HEK293T (cell line): ENCODE measurements around the gene LRRC73.

ENCODE experiments used
- CTCF ChIA-PET: fragments of 350-600 bp; formaldehyde crosslinking; extraction: SDS; loops from one replicate; lab custom pipeline; 2021; ENCODE audit warnings: antibody characterized with exemption, inconsistent platforms; lab: Yijun Ruan, JAX
- POLR2A ChIA-PET: fragments of 350-600 bp; formaldehyde crosslinking; extraction: SDS; loops from one replicate; lab custom pipeline; 2020; ENCODE audit warnings: antibody characterized with exemption, inconsistent platforms; lab: Yijun Ruan, JAX
- DNase-seq: peaks from one replicate; pipeline ENCODE4 v3.0.0; 2012; ENCODE audit warnings: mixed read lengths; ENCODE audit errors: extremely low spot score
- ARNT ChIP-seq: fragments of 450-650 bp; IDR thresholded peaks from 2 replicates; pipeline ENCODE4 v1.6.1; 2017; ENCODE audit warnings: mild to moderate bottlenecking
- BHLHE40 ChIP-seq: fragments of 450-650 bp; IDR thresholded peaks from 2 replicates; pipeline ENCODE4 v1.6.1; 2016; ENCODE audit warnings: mild to moderate bottlenecking, moderate library complexity, borderline replicate concordance
- CTBP1 ChIP-seq: fragments of 450-650 bp; IDR thresholded peaks from 2 replicates; pipeline ENCODE4 v1.6.1; 2016; ENCODE audit warnings: borderline replicate concordance
- ELF4 ChIP-seq: fragments of 450-650 bp; IDR thresholded peaks from 2 replicates; pipeline ENCODE4 v1.6.1; 2017; ENCODE audit warnings: antibody characterized with exemption
- FOXA1 ChIP-seq: fragments of 450-650 bp; IDR thresholded peaks from 2 replicates; pipeline ENCODE4 v1.6.1; 2016; ENCODE audit warnings: mild to moderate bottlenecking
- FOXK2 ChIP-seq: fragments of 450-650 bp; IDR thresholded peaks from 2 replicates; pipeline ENCODE4 v1.6.1; 2016; ENCODE audit warnings: mild to moderate bottlenecking
- HDGF ChIP-seq: fragments of 450-650 bp; IDR thresholded peaks from 2 replicates; pipeline ENCODE4 v1.6.1; 2017; ENCODE audit warnings: antibody characterized with exemption, borderline replicate concordance
- L3MBTL2 ChIP-seq: fragments of 450-650 bp; conservative IDR thresholded peaks from 2 replicates; pipeline ENCODE4 v1.6.1; 2016; ENCODE audit warnings: mild to moderate bottlenecking
- LEF1 ChIP-seq: fragments of 450-650 bp; IDR thresholded peaks from 2 replicates; pipeline ENCODE4 v1.6.1; 2017; ENCODE audit warnings: mild to moderate bottlenecking, borderline replicate concordance
- NFRKB ChIP-seq: fragments of 450-650 bp; IDR thresholded peaks from 2 replicates; pipeline ENCODE4 v1.6.1; 2016; ENCODE audit warnings: mild to moderate bottlenecking, moderate library complexity
- SP1 ChIP-seq: fragments of 450-650 bp; IDR thresholded peaks from 2 replicates; pipeline ENCODE4 v1.6.1; 2017
- SUZ12 ChIP-seq: fragments of 450-650 bp; IDR thresholded peaks from 2 replicates; pipeline ENCODE4 v1.6.1; 2016; ENCODE audit warnings: mild to moderate bottlenecking
- TARDBP ChIP-seq: fragments of 450-650 bp; IDR thresholded peaks from 2 replicates; pipeline ENCODE4 v1.6.1; 2016
- ZNF384 ChIP-seq: fragments of 450-650 bp; IDR thresholded peaks from 2 replicates; pipeline ENCODE4 v1.6.1; 2016
- TF ChIP-seq, protein P1 (sequence below): fragments of 450-650 bp; IDR thresholded peaks from 2 replicates; pipeline ENCODE4 v1.6.1; 2016

LRRC73 gene

DNA sequence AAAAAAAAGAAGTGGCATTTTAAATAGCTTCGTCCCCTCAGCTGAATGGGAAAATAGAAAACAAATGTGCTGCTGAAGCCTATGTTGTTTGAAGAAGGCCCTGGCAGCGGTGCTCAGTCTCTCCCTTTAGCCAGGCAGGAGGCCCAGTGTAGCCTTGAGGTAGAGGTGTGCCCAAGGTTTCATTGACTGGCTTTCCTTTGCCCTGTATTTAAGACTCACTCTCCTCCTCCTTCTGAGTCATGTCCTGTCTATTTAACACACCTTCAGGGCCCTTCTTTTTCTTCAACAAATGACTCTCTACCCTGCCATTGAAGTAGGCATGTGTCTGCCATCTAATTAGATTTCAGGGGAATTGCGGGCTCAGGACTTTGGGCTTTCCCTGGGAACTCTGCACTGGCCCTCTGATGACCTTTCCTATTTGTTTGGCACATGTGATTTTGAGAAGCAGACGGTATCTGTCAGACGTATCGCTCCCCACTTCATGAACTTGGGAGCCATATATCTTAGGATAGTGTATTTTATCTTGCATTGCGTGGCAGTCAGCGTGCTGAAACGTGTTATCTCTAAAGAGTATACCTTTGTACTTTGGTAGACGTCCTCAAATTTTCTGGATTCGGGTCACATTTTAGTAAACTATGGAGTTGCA, 28.4 kb downstream of the LRRC73 start:
- DNase-seq = no peak
- POLR2A ChIA-PET = no interaction called here
- CTCF ChIA-PET = no interaction called here

GRCh38 chr6:43481075-43481474, 29.1 kb downstream of the LRRC73 start:
- ChIA-PET POLR2A (no interaction called here), CTCF (no interaction called here)
- no peak for DNase-seq
- TF ChIP-seq, protein P1, sequence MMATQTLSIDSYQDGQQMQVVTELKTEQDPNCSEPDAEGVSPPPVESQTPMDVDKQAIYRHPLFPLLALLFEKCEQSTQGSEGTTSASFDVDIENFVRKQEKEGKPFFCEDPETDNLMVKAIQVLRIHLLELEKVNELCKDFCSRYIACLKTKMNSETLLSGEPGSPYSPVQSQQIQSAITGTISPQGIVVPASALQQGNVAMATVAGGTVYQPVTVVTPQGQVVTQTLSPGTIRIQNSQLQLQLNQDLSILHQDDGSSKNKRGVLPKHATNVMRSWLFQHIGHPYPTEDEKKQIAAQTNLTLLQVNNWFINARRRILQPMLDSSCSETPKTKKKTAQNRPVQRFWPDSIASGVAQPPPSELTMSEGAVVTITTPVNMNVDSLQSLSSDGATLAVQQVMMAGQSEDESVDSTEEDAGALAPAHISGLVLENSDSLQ = peak; percentile 60
- no peak for TF ChIP-seq ARNT

More for the DNA sequence above, 28.4 kb downstream of the LRRC73 start:
- no peak for TF ChIP-seq SUZ12
- no peak for TF ChIP-seq ELF4
- no peak for TF ChIP-seq ZNF384

GRCh38 chr6:43478008-43478372, 32.2 kb downstream of the LRRC73 start:
- no peak for TF ChIP-seq SUZ12
- no peak for TF ChIP-seq ARNT
- no peak for TF ChIP-seq TARDBP
- TF ChIP-seq ELF4 = no peak
- TF ChIP-seq, protein P1 = no peak
- no peak for TF ChIP-seq ZNF384
- no peak for TF ChIP-seq SP1
- TF ChIP-seq HDGF = no peak
- no peak for TF ChIP-seq LEF1
- TF ChIP-seq BHLHE40 = no peak
- no peak for TF ChIP-seq FOXK2
- TF ChIP-seq NFRKB = no peak
- DNase-seq = no peak
- POLR2A ChIA-PET = interaction anchor here (0.6 to 1.8 kb wide), 17 partner anchors 9 to 439 kb away, joined by 3 to 18 read pairs (median 4); partner anchors contain the start of genes ABCC10, CUL7, DLK2 and LRRC73
- CTCF ChIA-PET = interaction anchor here (0.6 to 1.5 kb wide), 2 partner anchors 8 to 12 kb away, joined by 4 to 8 read pairs; no protein-coding TSS in a partner anchor

DNA sequence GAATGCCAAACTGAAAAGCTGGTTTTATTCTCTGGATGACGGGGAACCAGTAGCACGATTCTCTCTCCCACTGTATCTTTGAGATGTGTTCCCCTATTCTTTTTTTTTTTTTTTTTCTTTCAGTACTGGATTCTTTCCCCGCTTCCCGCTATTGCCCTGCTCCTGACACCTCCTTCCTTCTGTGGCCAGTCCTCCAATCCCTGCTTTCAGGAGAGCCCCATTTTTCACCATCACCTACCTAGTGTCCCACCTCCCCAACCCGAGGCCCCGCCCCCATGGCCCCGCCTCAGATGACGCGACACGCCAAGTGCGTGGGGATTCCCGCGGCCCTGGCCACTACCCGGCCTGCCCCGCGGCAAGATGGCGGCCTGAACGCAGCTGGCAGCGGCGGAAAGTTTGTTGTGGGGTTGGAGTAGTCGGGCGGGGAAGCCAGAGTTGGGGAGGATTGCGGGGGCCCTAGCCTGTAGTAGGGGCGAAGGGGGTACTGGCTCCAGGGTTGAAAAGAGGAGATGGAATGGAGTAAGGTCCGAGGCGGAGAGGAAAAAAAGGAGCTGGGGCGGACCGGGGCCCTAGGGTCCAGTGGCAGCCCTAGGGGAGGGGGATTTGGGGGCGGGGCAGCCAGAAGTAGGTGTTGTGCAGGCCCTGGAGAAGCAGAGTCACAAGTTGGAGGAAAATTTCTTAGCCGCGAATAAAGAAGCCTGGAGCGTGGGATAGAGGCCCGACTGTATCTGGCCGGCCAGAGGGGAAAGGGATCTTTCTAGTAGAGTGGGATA, 32.7 kb downstream of the LRRC73 start, which contains the start of gene TJAP1:
TSS of gene TJAP1 (plus strand) at position 336 of the 773 bp plus-strand sequence. CDS start 21,432 bp downstream, outside the sequence.
- DNase-seq = peak; percentile 97
- ChIA-PET CTCF (interaction anchor here (0.6 to 1.5 kb wide), 2 partner anchors 9 to 12 kb away, joined by 4 to 8 read pairs; no protein-coding TSS in a partner anchor), POLR2A (interaction anchor here (0.6 to 1.8 kb wide), 17 partner anchors 8 to 439 kb away, joined by 3 to 18 read pairs (median 4); partner anchors contain the start of genes ABCC10, CUL7, DLK2 and LRRC73)
- no peak for TF ChIP-seq BHLHE40
- no peak for TF ChIP-seq HDGF
- TF ChIP-seq CTBP1 = no peak
- TF ChIP-seq SP1 = no peak
- no peak for TF ChIP-seq FOXK2
- no peak for TF ChIP-seq LEF1
- TF ChIP-seq SUZ12 = no peak
- peak; percentile 65; the same call in 1 of the 2 replicates for TF ChIP-seq ZNF384
- TF ChIP-seq ELF4 = 0 out of 2 replicates have a peak, but pooled peaks have one; percentile 23
- peak; percentile 62; the same call in 1 of the 2 replicates for TF ChIP-seq NFRKB
- TF ChIP-seq, protein P1 = peak; percentile 74
- no peak for TF ChIP-seq TARDBP
- 0 out of 2 replicates have a peak, but pooled peaks have one; percentile 31 for TF ChIP-seq L3MBTL2
- TF ChIP-seq FOXA1 = no peak

DNA sequence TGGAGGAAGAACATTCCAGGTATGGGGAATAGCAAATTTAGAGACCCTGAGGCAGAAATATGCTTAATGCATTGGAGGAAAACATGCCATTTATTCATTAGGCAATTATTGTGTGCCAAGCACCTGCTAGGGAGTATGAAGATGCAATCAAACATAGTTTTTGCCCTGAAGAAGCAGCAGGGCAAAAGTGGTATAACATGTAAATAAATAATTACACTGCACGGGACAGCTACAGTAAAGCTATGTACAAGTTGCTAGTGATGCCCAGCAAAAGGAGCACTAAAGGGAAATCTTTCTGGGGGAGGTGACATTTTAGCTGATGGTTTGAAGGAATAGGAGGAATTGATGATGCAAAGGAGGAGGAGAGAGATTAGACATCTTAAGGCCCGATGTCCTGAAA, 33.4 kb downstream of the LRRC73 start:
- TF ChIP-seq ELF4 (no peak), BHLHE40 (no peak), ARNT (no peak), HDGF (no peak), NFRKB (no peak)
- TF ChIP-seq, protein P1 = no peak
- no peak for DNase-seq
- CTCF ChIA-PET = interaction anchor here (1.5 kb wide), 1 partner anchor 13 kb away, joined by 4 read pairs; no protein-coding TSS in a partner anchor
- POLR2A ChIA-PET = interaction anchor here (1.2 to 1.8 kb wide), 7 partner anchors 13 to 423 kb away, joined by 3 to 18 read pairs (median 4); partner anchors contain the start of genes ABCC10, CUL7, DLK2 and POLR1C
